HUES64 (cell line): Measurements from ENCODE around the gene MR1.
A peak's percentile ranks its signal among the peaks of the same experiment; 100 is the strongest.

Source experiments
- H3K27ac ChIP-seq: 2 replicates; pipeline ENCODE4 v1.7.0; 2013; ENCODE audit warnings: low read depth, low read length, inconsistent platforms
- H3K27me3 ChIP-seq: 2 replicates; pipeline ENCODE4 v1.6.1; 2013; ENCODE audit warnings: mild to moderate bottlenecking, low read length; ENCODE audit not compliant: insufficient read depth
- H3K36me3 ChIP-seq: 2 replicates; pipeline ENCODE4 v1.6.1; 2013; ENCODE audit warnings: mild to moderate bottlenecking, low read length; ENCODE audit not compliant: insufficient read depth
- H3K4me1 ChIP-seq: 2 replicates; pipeline ENCODE4 v1.6.1; 2013; ENCODE audit warnings: mild to moderate bottlenecking, low read length, moderate library complexity; ENCODE audit not compliant: insufficient read depth
- H3K4me3 ChIP-seq: 2 replicates; pipeline ENCODE4 v1.5.1; 2013; ENCODE audit warnings: mild to moderate bottlenecking, low read length, moderate library complexity
- H3K9ac ChIP-seq: 2 replicates; pipeline ENCODE4 v1.6.1; 2013; ENCODE audit warnings: mild to moderate bottlenecking, low read depth, low read length
- H3K9me3 ChIP-seq: 2 replicates; pipeline ENCODE4 v1.6.1; 2013; ENCODE audit warnings: low read depth, low read length; ENCODE audit not compliant: insufficient read depth
- WGBS: fragments of 150-250, 120-280 bp; methylation state at CpG from one replicate; pipeline ENCODE4 v1.1.7; 2013; ENCODE audit warnings: missing lambda C conversion rate; 5-methylcytosine and 5-hydroxymethylcytosine counted together

The MR1 gene

DNA sequence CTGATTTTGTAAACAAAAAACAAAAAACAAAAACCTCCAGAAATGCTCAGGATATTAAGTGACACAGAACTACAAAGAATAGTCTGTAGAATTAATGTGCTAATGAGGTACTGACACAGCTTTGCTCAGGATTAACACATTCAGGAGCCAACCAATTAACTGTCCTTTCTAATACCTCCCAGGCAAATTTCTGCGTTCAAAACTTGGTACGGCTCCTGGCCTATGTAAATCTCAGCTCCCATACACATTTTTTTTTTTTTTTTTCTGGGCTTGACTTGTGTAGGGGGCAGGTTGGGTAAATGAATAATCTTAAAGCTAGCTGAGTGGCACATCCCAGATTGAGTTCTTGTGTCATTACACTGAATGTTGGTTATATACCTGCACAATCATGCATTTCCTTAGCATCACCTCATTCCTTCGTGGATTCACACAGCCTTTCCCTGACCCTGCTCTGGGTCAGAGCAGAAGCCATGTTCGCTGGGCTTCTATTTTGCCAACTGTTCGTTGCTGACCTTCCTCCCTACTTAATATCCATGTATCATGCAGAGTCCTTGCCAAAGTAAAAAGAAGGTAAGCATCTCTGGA is 42.1 kb downstream of the MR1 start:
- WGBS = 70% methylated on average over 5 of the region's 5 CpGs
- Histone ChIP-seq H3K4me1 (peaks cover 23% of the 10 kb centered on the region), H3K36me3 (no peaks in the 10 kb centered on the region), H3K4me3 (no peak overlapping the region), H3K9me3 (no peaks in the 10 kb centered on the region), H3K9ac (no peak overlapping the region), H3K27me3 (no peaks in the 10 kb centered on the region), H3K27ac (no peak overlapping the region)

DNA sequence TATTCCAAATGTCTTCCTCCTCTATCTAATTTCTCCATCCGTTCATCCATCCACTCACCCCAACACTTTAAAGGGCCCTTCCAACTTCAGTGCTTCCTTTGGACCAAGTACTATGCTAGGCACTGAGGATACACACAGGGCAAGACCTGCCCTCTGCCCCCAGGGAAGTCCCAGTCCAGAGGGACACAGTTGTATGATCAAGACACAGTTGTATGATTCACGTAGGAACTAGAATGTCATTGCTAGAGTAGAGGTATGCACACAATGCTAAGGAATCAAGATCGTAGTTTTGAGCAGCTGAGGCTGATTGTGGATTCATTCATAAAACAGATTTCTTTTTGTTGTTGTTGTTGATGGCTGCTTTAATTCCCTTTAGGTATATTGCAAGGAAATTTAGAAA is 43.1 kb downstream of the MR1 start:
- 92% methylated on average over 3 of the region's 3 CpGs for WGBS
- no peak overlapping the region; the same call in 1 of the 2 replicates for H3K9ac ChIP-seq
- H3K4me3 ChIP-seq = no peak overlapping the region
- no peaks in the 10 kb centered on the region for H3K27me3 ChIP-seq
- no peaks in the 10 kb centered on the region for H3K36me3 ChIP-seq
- H3K4me1 ChIP-seq = peaks cover 23% of the 10 kb centered on the region
- H3K9me3 ChIP-seq = no peaks in the 10 kb centered on the region
- H3K27ac ChIP-seq = no peak overlapping the region

DNA sequence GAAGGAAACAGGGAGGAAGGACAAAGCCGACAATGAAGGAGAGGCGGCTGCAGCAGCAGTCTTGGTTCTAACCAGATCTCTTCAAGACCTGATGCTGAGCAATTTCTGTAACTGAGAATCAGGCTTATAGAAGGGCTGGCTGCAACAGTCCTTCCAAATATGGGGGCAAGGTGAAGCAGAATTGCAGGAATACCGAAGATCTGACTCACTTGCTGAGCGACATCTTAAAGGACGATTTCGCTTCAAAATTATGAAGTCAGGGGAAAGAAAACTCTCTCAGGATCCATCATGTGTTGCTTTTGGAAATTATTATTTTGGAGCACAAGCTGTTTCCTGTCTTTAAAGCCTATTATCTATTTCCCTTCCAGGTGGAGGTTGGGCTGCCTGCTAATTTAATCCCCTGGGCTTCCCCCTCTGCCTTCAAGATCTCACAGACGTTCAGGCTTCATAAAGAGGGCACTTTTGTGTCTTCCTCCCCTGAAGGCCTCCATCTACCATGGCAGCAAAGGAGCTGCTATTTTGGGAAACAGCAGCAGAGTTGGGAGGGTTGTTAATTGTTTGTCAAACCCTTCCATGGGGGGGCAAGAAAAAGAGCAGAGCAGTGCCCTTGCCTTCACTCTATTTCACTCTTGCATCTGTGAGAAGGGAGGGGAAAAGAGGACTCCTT is 43.9 kb downstream of the MR1 start:
- Histone ChIP-seq H3K27me3 (no peaks in the 10 kb centered on the region), H3K9ac (peak overlapping the region; percentile 56; the same call in 1 of the 2 replicates), H3K27ac (no peak overlapping the region), H3K4me3 (no peak overlapping the region), H3K9me3 (no peaks in the 10 kb centered on the region), H3K36me3 (no peaks in the 10 kb centered on the region), H3K4me1 (peaks cover 23% of the 10 kb centered on the region)
- 63% methylated on average over 7 of the region's 7 CpGs for WGBS

DNA sequence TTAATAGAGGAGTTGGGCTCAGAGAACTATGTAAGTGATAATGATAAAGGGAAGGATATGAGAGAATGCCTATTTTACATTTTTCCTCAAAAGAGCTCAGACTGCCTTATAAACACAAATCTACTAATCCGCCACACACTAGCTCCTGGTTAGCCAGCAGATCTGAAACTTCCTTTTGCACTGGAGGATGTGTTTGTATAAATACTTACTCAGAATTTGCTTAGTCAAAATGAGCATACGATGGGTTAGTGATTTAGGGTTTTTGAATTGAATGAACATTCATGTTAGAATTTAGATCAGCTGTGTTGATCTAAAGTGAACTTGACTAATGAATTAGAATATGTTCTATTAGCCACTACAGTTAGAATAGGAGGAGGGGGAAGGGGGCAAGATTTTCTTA is 45.6 kb downstream of the MR1 start:
- H3K9me3 ChIP-seq = no peaks in the 10 kb centered on the region
- no peaks in the 10 kb centered on the region for H3K27me3 ChIP-seq
- WGBS = 84% methylated on average over 2 of the region's 2 CpGs
- H3K4me1 ChIP-seq = peaks cover 23% of the 10 kb centered on the region
- no peak overlapping the region for H3K4me3 ChIP-seq
- no peaks in the 10 kb centered on the region for H3K36me3 ChIP-seq
- H3K9ac ChIP-seq = no peak overlapping the region
- no peak overlapping the region for H3K27ac ChIP-seq

DNA sequence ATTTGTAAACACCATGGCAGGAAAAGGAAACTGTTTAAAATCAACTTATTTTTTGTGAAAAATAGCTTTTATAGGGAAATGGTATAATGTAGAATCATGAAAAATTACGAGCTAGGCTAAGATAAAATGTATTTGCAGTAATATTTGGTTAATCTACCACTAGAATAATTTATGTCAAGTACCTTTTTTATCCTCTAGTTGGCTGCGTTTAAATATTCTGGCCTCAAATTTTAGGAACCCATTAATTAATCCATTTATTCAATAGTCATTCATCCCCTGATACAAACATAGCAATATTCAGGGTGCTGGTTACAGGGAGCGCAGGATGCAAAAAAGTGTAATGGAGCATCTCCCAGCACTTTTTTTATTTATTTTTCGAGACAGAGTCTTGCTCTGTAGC is 46.1 kb downstream of the MR1 start:
- Histone ChIP-seq H3K4me1 (peaks cover 23% of the 10 kb centered on the region), H3K4me3 (no peak overlapping the region), H3K36me3 (no peaks in the 10 kb centered on the region), H3K9ac (no peak overlapping the region), H3K9me3 (no peaks in the 10 kb centered on the region), H3K27me3 (no peaks in the 10 kb centered on the region), H3K27ac (no peak overlapping the region)
- 92% methylated on average over 4 of the region's 4 CpGs for WGBS

DNA sequence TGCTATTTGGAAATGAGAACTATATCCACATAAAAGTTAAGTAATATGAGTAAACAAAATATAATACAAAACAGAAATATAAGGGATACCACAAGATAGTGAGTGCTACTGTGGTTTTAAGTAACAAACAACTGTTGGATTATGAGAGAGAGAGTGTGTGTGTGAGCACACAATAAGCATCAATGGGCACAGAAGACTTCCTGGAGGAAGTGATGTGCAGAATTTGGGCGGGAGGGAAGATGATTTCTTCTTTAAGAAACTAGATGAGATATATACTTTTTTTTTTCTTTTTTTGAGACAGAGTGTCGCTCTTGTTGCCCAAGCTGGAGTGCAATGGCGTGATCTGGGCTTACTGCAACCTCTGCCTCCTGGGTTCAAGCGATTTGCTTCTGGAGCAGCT is 46.8 kb downstream of the MR1 start:
- Histone ChIP-seq H3K4me3 (no peak overlapping the region), H3K27ac (no peak overlapping the region), H3K36me3 (no peaks in the 10 kb centered on the region), H3K27me3 (0 out of 2 replicates have a peak, but pooled peaks cover 3% of the 10 kb centered on the region), H3K9me3 (no peaks in the 10 kb centered on the region), H3K9ac (no peak overlapping the region), H3K4me1 (peaks cover 21% of the 10 kb centered on the region)
- WGBS = 97% methylated on average over 4 of the region's 4 CpGs

DNA sequence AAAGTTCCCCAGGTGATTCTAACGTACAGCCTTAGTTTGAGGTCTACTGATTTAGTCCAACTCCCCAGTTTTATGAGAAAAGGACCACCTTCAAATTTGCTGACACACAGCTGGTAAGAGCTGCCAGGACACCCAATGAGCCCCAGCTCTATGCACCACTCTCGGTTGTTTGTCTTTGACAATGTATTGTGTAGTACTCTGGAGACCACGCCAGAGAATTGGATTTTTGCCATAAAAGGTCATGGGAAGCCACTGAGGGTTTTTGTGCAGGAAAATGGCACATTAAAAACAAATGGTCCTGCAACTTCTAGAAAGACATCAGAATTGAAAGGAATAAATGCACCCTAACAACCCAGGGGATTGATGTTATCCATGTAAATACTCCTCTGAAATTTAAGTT is 47.6 kb downstream of the MR1 start:
- Histone ChIP-seq H3K27me3 (peaks cover 9% of the 10 kb centered on the region; the same call in 1 of the 2 replicates), H3K4me1 (peaks cover 13% of the 10 kb centered on the region), H3K9ac (no peak overlapping the region), H3K36me3 (no peaks in the 10 kb centered on the region), H3K27ac (no peak overlapping the region), H3K9me3 (no peaks in the 10 kb centered on the region), H3K4me3 (no peak overlapping the region)
- 84% methylated on average over 3 of the region's 3 CpGs for WGBS

DNA sequence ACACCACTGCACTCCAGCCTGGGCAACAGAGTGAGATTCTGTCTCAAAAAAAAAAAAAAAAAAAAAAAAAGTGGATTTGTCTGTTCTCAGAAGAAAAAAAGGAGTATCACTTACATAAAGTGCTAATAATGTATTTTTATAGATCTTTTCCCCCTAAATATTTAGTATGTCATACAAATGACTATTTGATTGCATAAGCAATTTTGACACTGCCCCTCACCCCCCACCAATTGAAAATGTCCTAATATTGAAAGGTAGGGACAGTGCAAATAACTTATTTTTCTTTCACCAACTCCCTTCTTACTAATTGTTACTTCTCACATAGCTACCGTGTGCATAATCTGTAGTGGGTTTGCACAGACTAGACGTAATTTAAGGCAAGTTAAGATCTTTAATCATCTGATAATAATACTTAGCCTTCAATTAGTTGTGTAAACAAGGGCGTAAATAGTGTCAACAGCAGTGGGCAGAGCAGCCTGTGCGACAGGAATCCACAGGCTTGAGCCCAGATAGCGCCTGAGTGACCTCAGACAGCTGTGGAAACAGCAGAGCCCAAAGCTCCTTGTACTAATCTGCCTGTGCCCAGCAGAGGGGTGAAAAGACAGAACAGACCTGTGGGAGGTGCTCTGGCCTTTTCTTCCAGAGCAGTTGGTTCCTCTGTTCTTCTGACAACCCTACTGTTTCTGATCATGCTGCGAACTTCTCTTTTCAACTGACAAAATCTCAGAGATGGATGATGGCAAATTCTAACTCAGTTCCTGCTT is 50.2 kb downstream of the MR1 start:
- 62% methylated on average over 6 of the region's 6 CpGs for WGBS
- H3K27ac ChIP-seq = no peak overlapping the region

DNA sequence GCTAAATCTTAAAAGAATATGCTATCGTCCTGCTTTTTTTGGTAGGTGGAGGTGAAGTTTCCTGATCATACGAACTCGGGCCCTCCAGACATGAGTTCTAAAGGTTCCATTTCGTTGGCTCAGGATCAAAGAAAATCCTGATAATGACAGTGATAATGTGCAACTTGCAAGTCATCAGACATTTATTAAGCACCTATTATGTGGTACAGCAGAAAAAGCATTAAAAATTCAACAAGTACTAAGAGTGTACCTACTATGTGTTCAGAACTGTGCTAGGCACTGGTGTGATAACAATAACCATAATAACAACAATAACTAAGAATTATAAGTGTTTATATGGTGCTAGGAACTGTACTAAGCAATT is 50.8 kb downstream of the MR1 start:
- H3K4me1 ChIP-seq = no peaks in the 10 kb centered on the region
- H3K27ac ChIP-seq = no peak overlapping the region
- H3K9ac ChIP-seq = no peak overlapping the region

More for the DNA sequence above, 50.2 kb downstream of the MR1 start:
- no peaks in the 10 kb centered on the region for H3K9me3 ChIP-seq
- H3K36me3 ChIP-seq = no peaks in the 10 kb centered on the region
- H3K27me3 ChIP-seq = peaks cover 25% of the 10 kb centered on the region
- H3K9ac ChIP-seq = no peak overlapping the region
- no peak overlapping the region for H3K4me3 ChIP-seq
- no peaks in the 10 kb centered on the region for H3K4me1 ChIP-seq

DNA sequence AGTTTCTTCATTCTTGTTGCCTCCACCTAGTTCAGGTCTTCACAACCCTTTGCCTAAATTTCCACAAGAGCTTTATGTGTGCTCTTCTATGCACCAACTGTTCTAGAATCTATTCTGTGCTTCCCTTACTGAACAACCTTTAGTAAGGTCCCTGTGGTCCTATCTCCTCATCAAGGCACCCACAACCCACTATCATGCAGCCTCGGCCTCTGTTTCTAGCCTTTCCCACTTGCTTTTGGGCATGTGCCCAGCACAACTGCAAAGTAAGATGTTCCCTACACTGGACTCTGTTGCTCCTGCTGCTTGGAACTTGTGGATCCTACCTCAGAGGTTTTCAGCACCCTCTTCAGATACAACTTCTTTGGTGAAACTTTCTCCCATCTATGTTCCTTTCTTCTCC is 52.3 kb downstream of the MR1 start:
- Histone ChIP-seq H3K9ac (no peak overlapping the region), H3K36me3 (no peaks in the 10 kb centered on the region; the same call in 1 of the 2 replicates), H3K4me3 (no peak overlapping the region), H3K27ac (no peak overlapping the region), H3K4me1 (peaks cover 7% of the 10 kb centered on the region), H3K27me3 (peaks cover 41% of the 10 kb centered on the region), H3K9me3 (no peaks in the 10 kb centered on the region)
- 81% methylated on average over 1 of the region's 1 CpG for WGBS

More for the DNA sequence above, 50.8 kb downstream of the MR1 start:
- Histone ChIP-seq H3K36me3 (no peaks in the 10 kb centered on the region), H3K4me3 (no peak overlapping the region), H3K27me3 (peaks cover 26% of the 10 kb centered on the region), H3K9me3 (no peaks in the 10 kb centered on the region)
- 89% methylated on average over 4 of the region's 4 CpGs for WGBS

DNA sequence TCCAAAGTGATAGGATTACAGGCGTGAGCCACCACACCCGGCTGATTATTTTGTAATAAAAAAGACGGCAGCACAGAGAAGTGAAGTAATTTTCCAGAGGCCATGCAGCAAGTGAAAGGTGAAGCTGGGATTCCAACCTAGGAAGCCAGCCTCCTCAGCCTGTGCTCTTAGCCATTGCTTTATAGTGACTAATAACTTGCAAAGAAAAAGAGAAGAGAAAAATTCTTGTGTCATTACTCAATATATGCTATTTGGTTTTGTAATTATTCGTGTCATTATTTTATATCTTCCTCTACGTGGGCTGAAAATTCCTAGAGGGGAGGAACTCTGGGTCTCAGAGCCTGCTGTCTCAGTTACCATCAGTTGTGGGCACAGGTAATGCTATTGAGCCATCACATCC is 53.1 kb downstream of the MR1 start:
- Histone ChIP-seq H3K4me3 (no peak overlapping the region), H3K9ac (no peak overlapping the region), H3K27ac (no peak overlapping the region), H3K9me3 (no peaks in the 10 kb centered on the region), H3K4me1 (peaks cover 14% of the 10 kb centered on the region), H3K27me3 (peaks cover 48% of the 10 kb centered on the region), H3K36me3 (peaks cover 2% of the 10 kb centered on the region; the same call in 1 of the 2 replicates)
- 88% methylated on average over 4 of the region's 5 CpGs for WGBS
